BJ (cell line): ENCODE data around the gene GOLGA6L26. TPM values are rescaled to one million over a fixed set of nuclear protein-coding genes. Genes with fewer than 3 reads are reported as not detected.
"Not testable (repeated sequence)": the region's sequence is repeated elsewhere in the genome, so short reads cannot be mapped to it uniquely, and the experiment has no call there.

Experiments used
- CTCF ChIA-PET: fragments of 350-600 bp; formaldehyde crosslinking; extraction: SDS; loops from one replicate; lab custom pipeline; 2021; ENCODE audit warnings: antibody characterized with exemption, inconsistent platforms; lab: Yijun Ruan, JAX
- POLR2A ChIA-PET: fragments of 300-600 bp; sonication (Branson Sonifier 250); formaldehyde crosslinking; extraction: SDS; loops from one replicate; lab custom pipeline; 2021; ENCODE audit warnings: antibody characterized with exemption; lab: Charles Lee
- DNase-seq: peaks from one replicate; pipeline ENCODE4 v3.0.0-alpha.2; 2011; ENCODE audit warnings: low read depth
- H3K27me3 ChIP-seq: 2 replicates; pipeline ENCODE4 v1.6.0; 2011; ENCODE audit warnings: low read length; ENCODE audit not compliant: control insufficient read depth, insufficient read depth
- H3K36me3 ChIP-seq: 2 replicates; pipeline ENCODE4 v1.5.1; 2011; ENCODE audit warnings: low read length; ENCODE audit not compliant: control insufficient read depth, insufficient read depth
- H3K4me3 ChIP-seq: 2 replicates; pipeline ENCODE4 v1.5.1; 2011; ENCODE audit warnings: low read depth, mild to moderate bottlenecking, control low read depth, low read length
- polyA plus RNA-seq: library from polyadenylated mRNA; depleted of rRNA; stranded (reverse); fragments of >200 nt; gene quantifications from 2 replicates; pipeline ENCODE4 v1.2.3, GENCODE V29; 2011
- TF ChIP-seq, protein P1 (sequence below): IDR thresholded peaks from 2 replicates; pipeline ENCODE4 v1.5.1; 2011; ENCODE audit warnings: low read depth, mild to moderate bottlenecking, control low read depth, inconsistent platforms, low read length, moderate library complexity; ENCODE audit not compliant: insufficient read depth

Gene GOLGA6L26
- polyA plus RNA-seq, 1 experiment = not detected

GRCh38 chr15:23370578-23370977 lies 36.6 kb upstream of the GOLGA6L26 start:
- Histone ChIP-seq H3K36me3 (no peaks in the 10 kb centered on the region), H3K27me3 (no peaks in the 10 kb centered on the region), H3K4me3 (no peak overlapping the region)
- ChIA-PET CTCF (no interaction called here), POLR2A (no interaction called here)
- TF ChIP-seq, protein P1, sequence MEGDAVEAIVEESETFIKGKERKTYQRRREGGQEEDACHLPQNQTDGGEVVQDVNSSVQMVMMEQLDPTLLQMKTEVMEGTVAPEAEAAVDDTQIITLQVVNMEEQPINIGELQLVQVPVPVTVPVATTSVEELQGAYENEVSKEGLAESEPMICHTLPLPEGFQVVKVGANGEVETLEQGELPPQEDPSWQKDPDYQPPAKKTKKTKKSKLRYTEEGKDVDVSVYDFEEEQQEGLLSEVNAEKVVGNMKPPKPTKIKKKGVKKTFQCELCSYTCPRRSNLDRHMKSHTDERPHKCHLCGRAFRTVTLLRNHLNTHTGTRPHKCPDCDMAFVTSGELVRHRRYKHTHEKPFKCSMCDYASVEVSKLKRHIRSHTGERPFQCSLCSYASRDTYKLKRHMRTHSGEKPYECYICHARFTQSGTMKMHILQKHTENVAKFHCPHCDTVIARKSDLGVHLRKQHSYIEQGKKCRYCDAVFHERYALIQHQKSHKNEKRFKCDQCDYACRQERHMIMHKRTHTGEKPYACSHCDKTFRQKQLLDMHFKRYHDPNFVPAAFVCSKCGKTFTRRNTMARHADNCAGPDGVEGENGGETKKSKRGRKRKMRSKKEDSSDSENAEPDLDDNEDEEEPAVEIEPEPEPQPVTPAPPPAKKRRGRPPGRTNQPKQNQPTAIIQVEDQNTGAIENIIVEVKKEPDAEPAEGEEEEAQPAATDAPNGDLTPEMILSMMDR = no peak
- DNase-seq = no peak

DNA sequence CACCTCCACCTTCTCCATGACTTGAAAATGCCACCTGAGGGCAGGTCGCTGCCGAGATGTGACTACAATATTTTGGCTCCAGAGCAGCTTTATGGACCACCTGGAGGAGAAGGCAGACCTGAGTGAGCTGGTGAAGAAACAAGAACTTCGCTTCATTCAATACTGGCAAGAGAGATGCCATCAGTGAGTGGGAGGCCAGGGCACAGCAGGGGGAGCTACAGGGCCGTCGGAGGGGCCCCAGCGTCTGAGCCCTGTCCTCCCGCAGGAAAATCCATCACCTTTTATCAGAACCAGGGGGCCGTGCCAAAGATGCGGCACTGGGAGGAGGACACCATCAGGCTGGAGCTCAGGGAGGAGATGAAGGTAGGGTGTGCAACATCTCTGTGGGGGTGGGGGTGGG lies 30.3 kb upstream of the GOLGA6L26 start:
- H3K36me3 ChIP-seq, H3K4me3 ChIP-seq, DNase-seq, POLR2A ChIA-PET, CTCF ChIA-PET, H3K27me3 ChIP-seq: not testable (repeated sequence)

GRCh38 chr15:23362622-23363021 lies 28.6 kb upstream of the GOLGA6L26 start:
- H3K4me3 ChIP-seq, DNase-seq, POLR2A ChIA-PET, H3K27me3 ChIP-seq, CTCF ChIA-PET, H3K36me3 ChIP-seq: not testable (repeated sequence)

GRCh38 chr15:23354448-23354847 lies 20.5 kb upstream of the GOLGA6L26 start, which contains the start of gene GOLGA8S:
TSS of gene GOLGA8S (plus strand) at chr15:23354748. CDS start at chr15:23354810, 62 bp downstream.
- H3K27me3 ChIP-seq, POLR2A ChIA-PET, H3K36me3 ChIP-seq, DNase-seq, H3K4me3 ChIP-seq, CTCF ChIA-PET: not testable (repeated sequence)

DNA sequence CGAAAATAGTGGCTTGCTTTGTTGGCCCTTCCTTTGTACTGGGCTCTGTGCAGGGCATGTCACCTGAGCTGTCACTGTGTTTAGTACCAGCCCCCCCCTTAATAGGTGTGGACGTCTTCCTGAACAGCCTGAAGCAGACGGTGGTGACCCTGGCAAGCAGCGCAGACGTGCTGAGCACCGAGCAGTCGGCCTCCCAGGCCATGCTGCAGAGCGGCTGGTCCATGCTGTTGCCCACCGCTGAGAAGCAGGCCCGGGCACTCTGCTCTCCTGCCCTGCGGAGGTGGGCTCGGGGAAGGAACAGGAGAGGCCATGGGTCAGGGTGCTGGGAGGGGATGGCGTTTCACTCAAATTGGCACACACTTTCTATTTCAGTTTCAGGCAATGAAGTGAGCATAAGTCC lies 22.8 kb downstream of the GOLGA6L26 start:
- H3K27me3 ChIP-seq, DNase-seq, POLR2A ChIA-PET, H3K4me3 ChIP-seq, CTCF ChIA-PET, H3K36me3 ChIP-seq: not testable (repeated sequence)

DNA sequence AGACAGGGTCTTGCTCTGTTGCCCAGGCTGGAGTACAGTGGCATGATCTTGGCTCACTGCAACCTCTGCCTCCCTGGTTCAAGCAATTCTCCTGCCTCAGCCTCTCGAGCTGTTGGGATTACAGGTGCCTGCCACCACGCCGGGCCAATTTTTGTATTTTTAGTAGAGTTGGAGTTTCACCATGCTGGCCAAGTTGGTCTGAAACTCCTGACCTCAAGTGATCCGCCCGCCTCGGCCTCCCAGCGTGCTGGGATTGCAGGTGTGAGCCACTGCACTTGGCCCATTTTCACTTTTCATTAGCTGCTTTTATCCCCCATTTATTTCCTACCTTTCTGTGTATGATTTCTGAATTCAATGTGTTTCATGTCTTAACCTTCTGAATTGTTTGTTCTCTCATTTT lies 28.1 kb downstream of the GOLGA6L26 start:
- H3K36me3 ChIP-seq, H3K4me3 ChIP-seq, CTCF ChIA-PET, H3K27me3 ChIP-seq, DNase-seq, POLR2A ChIA-PET: not testable (repeated sequence)

DNA sequence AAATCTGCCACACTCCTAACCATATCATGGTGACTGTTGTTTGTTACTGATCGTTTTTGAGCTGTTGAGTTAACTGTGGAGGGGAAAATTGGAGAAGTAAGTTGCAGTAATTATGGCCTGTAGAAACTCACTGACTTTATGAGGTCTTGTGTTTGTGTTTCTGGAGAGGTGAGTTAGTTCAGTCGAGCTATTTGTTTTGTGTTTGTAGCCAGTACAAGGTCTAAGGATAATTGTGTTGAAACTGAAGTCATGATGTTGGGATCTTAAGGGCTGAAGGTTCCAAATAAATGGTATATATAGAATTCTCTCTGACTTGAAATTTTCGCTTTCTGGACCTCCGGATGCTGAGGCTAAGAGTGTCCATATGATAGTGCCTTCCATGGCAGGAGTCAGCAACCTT lies 29.2 kb downstream of the GOLGA6L26 start:
- H3K4me3 ChIP-seq = peak overlapping the region; percentile 23
- H3K27me3 ChIP-seq, POLR2A ChIA-PET, DNase-seq, CTCF ChIA-PET, H3K36me3 ChIP-seq: not testable (repeated sequence)

GRCh38 chr15:23304267-23304666 lies 29.7 kb downstream of the GOLGA6L26 start:
- H3K27me3 ChIP-seq, DNase-seq, POLR2A ChIA-PET, H3K36me3 ChIP-seq, CTCF ChIA-PET: not testable (repeated sequence)
- peak overlapping the region; percentile 47 for H3K4me3 ChIP-seq

DNA sequence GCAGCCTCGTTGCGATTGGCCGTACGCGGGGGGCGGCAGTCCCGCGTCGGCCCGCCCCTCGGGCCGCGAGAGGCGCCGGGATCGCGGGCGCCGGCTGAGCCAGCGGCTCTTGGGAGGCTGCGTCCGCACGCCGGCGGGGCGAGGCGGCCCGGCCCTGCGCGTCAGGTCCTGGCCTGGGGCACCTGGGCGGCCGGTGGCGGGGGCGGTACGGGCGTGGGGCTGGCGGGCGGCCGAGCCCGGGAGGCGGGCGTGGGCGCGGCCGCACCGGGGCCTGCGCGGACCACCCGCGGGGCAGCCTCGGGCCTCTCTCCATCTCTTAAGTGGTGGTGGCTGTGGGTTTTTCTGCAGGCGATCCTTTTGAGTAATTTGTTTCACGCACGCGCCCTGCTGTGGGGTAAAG lies 30.3 kb downstream of the GOLGA6L26 start:
- DNase-seq, H3K27me3 ChIP-seq, CTCF ChIA-PET, POLR2A ChIA-PET, H3K36me3 ChIP-seq: not testable (repeated sequence)
- peak overlapping the region; percentile 47 for H3K4me3 ChIP-seq

- peak overlapping the region; percentile 19; the same call in 1 of the 2 replicates for H3K4me3 ChIP-seq
- POLR2A ChIA-PET, H3K36me3 ChIP-seq, H3K27me3 ChIP-seq, CTCF ChIA-PET, DNase-seq: not testable (repeated sequence)
Measured at GRCh38 chr15:23303246-23303645, 30.8 kb downstream of the GOLGA6L26 start.
